Activated CD4-positive, alpha-beta T cell treated with anti-CD3 and anti-CD28 coated beads for 36 hours (primary cell): Measurements from ENCODE around the gene MS4A5. TPM values are rescaled to one million over a fixed set of nuclear protein-coding genes. Genes with fewer than 3 reads are reported as not detected.
"Not testable (repeated sequence)": the region's sequence is repeated elsewhere in the genome, so short reads cannot be mapped to it uniquely, and the experiment has no call there.

Experiments used
- ATAC-seq: fragments of 200-7000 bp; cut with Tn5 transposase; one replicate; pipeline ENCODE4 v1.10.0; 2021; ENCODE audit warnings: mild to moderate bottlenecking, moderate library complexity
- CTCF ChIA-PET: fragments of 350-600 bp; sonication (Branson Sonifier 250); formaldehyde crosslinking; loops from one replicate; lab custom pipeline; 2021; ENCODE audit warnings: antibody characterized with exemption; lab: Charles Lee
- POLR2A ChIA-PET: fragments of 350-600 bp; sonication (Branson Sonifier 250); formaldehyde crosslinking; loops from one replicate; lab custom pipeline; 2021; ENCODE audit warnings: antibody characterized with exemption, inconsistent platforms; lab: Charles Lee
- DNase-seq: peaks from one replicate; pipeline ENCODE4 v3.0.0-alpha.2; 2020
- H3K27ac Mint-ChIP-seq: one replicate; pipeline ENCODE4 v1.8.0; 2021; ENCODE audit warnings: mixed read lengths
- H3K27me3 Mint-ChIP-seq: one replicate; pipeline ENCODE4 v1.8.0; 2021; ENCODE audit warnings: mixed read lengths
- H3K36me3 Mint-ChIP-seq: one replicate; pipeline ENCODE4 v1.8.0; 2021; ENCODE audit warnings: low read depth, mixed read lengths
- H3K4me1 Mint-ChIP-seq: one replicate; pipeline ENCODE4 v1.8.0; 2021; ENCODE audit warnings: mixed read lengths
- H3K4me3 Mint-ChIP-seq: one replicate; pipeline ENCODE4 v1.8.0; 2021; ENCODE audit warnings: mild to moderate bottlenecking, moderate library complexity, mixed read lengths
- H3K9me3 Mint-ChIP-seq: one replicate; pipeline ENCODE4 v1.8.0; 2021; ENCODE audit warnings: low read depth, mixed read lengths
- intact Hi-C, 2 experiments: fragments of 100-400 bp; cut with DNase I in 1 of 2; cut with micrococcal nuclease in 1 of 2; formaldehyde crosslinking; loops; one replicate each; pipeline versions ENCODE4 v1.14.2 to v1.15.1; 2022 to 2024; cut with DNase I, micrococcal nuclease
- total RNA-seq, 2 experiments: library from RNA; stranded (reverse); gene quantifications; one replicate each; pipeline ENCODE4 v1.2.3, GENCODE V29; 2021

MS4A5 gene
- total RNA-seq, 2 experiments from 2014 or later: not detected

DNA sequence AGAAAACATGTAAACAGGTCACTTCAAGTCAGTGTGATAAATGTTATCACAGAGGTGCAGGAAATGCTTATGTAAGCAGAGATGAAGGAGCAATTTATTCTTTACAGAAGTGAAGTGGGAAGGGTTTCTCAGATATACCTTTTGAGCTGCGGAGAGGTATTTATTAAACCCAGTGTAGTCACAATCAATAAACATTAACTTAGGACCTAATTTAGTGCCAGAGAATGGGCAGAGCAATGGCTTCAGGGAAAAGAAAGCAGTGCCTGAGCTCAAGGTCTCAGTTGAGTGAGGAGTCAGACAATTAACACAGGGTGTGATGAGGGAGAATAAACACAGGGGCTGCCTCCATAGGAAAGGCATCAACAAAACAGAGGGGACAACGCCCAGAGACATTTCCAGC, 1.9 kb downstream of the MS4A5 start:
- H3K4me3 Mint-ChIP-seq: no peak overlapping the region
- DNase-seq (no peak), ATAC-seq (no peak)
- intact Hi-C loops: no loop called here
- no peaks in the 10 kb centered on the region for H3K4me1 Mint-ChIP-seq
- no peak overlapping the region for H3K27ac Mint-ChIP-seq
- ChIA-PET POLR2A (no interaction called here), CTCF (interaction anchor here (1.1 kb wide), 1 partner anchor 66 kb away, joined by 3 read pairs; no protein-coding TSS in a partner anchor)
- no peaks in the 10 kb centered on the region for H3K36me3 Mint-ChIP-seq
- peaks cover 19% of the 10 kb centered on the region for H3K27me3 Mint-ChIP-seq
- no peaks in the 10 kb centered on the region for H3K9me3 Mint-ChIP-seq

GRCh38 chr11:60433401-60433800, 4.0 kb downstream of the MS4A5 start:
- no peak overlapping the region for H3K4me3 Mint-ChIP-seq
- no peak overlapping the region for H3K27ac Mint-ChIP-seq
- POLR2A ChIA-PET: no interaction called here
- H3K4me1 Mint-ChIP-seq: no peaks in the 10 kb centered on the region
- intact Hi-C loops: no loop called here
- H3K36me3 Mint-ChIP-seq: no peaks in the 10 kb centered on the region
- CTCF ChIA-PET: no interaction called here
- peaks cover 11% of the 10 kb centered on the region for H3K27me3 Mint-ChIP-seq
- H3K9me3 Mint-ChIP-seq: no peaks in the 10 kb centered on the region
- ATAC-seq (no peak), DNase-seq (no peak)

- intact Hi-C loops: no loop called here
- Mint-ChIP-seq H3K4me3 (no peak overlapping the region), H3K27me3 (no peaks in the 10 kb centered on the region), H3K4me1 (peaks cover 12% of the 10 kb centered on the region), H3K9me3 (no peaks in the 10 kb centered on the region), H3K27ac (no peak overlapping the region), H3K36me3 (no peaks in the 10 kb centered on the region)
- no peak for DNase-seq
- ChIA-PET CTCF (no interaction called here), POLR2A (no interaction called here)
- no peak for ATAC-seq
These were observed 17.7 kb downstream of the MS4A5 start for GRCh38 chr11:60447070-60447469.

DNA sequence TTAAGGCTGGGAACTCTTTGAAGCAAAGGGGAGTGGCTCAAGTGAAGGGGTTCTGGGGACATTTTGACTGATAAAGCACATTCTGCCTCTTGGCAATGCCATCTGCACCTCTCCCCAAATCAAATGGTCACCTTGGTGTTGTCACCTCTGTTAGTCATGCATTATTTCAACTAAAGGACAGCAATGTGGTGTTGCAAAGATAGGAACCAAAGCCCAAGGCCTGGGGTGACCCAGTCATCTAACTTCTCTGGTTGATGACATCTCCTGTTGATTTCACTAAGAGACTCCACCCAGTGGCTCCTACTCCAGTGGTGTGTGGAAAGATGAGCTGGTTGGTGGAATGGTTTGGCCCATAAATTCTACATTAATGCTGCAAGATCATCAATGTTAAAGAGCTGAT, 18.5 kb downstream of the MS4A5 start:
- intact Hi-C loops: no loop called here

GRCh38 chr11:60451185-60451584, 21.8 kb downstream of the MS4A5 start:
- H3K27me3 Mint-ChIP-seq, H3K4me1 Mint-ChIP-seq, DNase-seq, intact Hi-C loops, CTCF ChIA-PET, ATAC-seq, POLR2A ChIA-PET, H3K9me3 Mint-ChIP-seq, H3K27ac Mint-ChIP-seq, H3K4me3 Mint-ChIP-seq, H3K36me3 Mint-ChIP-seq: not testable (repeated sequence)

More for the DNA sequence above, 18.5 kb downstream of the MS4A5 start:
- Mint-ChIP-seq H3K27ac (no peak overlapping the region), H3K4me1 (peaks cover 12% of the 10 kb centered on the region), H3K36me3 (no peaks in the 10 kb centered on the region), H3K4me3 (no peak overlapping the region), H3K9me3 (no peaks in the 10 kb centered on the region), H3K27me3 (no peaks in the 10 kb centered on the region)
- no peak for DNase-seq
- no peak for ATAC-seq
- ChIA-PET POLR2A (no interaction called here), CTCF (no interaction called here)

DNA sequence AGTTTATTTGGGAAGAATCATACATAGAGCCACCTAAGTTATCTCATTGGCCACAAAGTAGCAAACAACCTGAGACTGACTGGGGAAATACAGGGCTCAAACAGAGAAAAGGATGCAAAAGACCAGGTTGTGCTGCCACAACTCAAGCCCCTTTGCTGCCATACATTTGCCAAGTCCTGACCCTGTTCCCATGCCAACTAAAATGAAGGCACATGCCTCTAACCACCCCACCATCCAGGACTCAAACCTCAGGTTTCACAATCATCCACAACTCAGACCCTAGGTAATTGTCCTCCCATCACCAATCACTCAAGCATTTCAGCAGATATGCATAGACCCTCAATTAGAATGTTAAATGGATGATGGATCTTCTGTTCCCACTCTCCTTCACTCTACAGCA, 24.8 kb downstream of the MS4A5 start:
- no peak overlapping the region for H3K4me3 Mint-ChIP-seq
- H3K36me3 Mint-ChIP-seq: no peaks in the 10 kb centered on the region
- ATAC-seq (no peak), DNase-seq (no peak)
- no peak overlapping the region for H3K27ac Mint-ChIP-seq
- intact Hi-C loops: no loop called here
- POLR2A ChIA-PET: no interaction called here
- CTCF ChIA-PET: no interaction called here
- peaks cover 7% of the 10 kb centered on the region for H3K27me3 Mint-ChIP-seq
- H3K9me3 Mint-ChIP-seq: no peaks in the 10 kb centered on the region
- H3K4me1 Mint-ChIP-seq: peaks cover 8% of the 10 kb centered on the region

- intact Hi-C loops: no loop called here
- CTCF ChIA-PET: no interaction called here
- DNase-seq (no peak), ATAC-seq (no peak)
- no peak within 1 kb of the TSS for H3K4me3 Mint-ChIP-seq
- no peaks in the 10 kb centered on the region for H3K36me3 Mint-ChIP-seq
- H3K9me3 Mint-ChIP-seq: no peaks in the 10 kb centered on the region
- peaks cover 7% of the 10 kb centered on the region for H3K27me3 Mint-ChIP-seq
- H3K4me1 Mint-ChIP-seq: peaks cover 8% of the 10 kb centered on the region
- POLR2A ChIA-PET: no interaction called here
- H3K27ac Mint-ChIP-seq: no peak within 1 kb of the TSS
These were observed 26.2 kb downstream of the MS4A5 start, which contains the start of gene MS4A1 for GRCh38 chr11:60455531-60456042. Gene MS4A1 (plus strand): TSS chr11:60455847. CDS start chr11:60462375, 6,528 bp downstream.

DNA sequence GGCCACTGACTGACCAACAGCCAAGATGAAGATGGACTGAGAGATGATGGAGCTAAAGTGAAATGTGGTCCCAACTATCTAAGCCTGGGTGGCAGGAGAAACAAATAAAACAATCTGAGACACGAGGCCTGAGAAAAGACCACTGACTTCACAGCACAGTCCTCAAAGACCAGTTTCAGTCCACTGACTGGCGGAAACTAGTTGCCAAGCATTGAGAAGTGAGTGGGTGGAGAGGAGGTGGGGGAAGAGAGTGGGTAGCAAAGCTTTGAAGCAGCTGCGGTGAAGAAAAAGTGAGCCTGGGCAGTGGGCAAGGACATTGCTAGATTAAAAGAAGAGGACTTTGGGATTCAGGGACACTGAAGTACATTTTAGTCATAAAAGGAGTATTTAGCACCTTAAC, 28.2 kb downstream of the MS4A5 start:
- POLR2A ChIA-PET: no interaction called here
- Mint-ChIP-seq H3K4me3 (no peak overlapping the region), H3K9me3 (no peaks in the 10 kb centered on the region), H3K27ac (no peak overlapping the region), H3K27me3 (peaks cover 7% of the 10 kb centered on the region), H3K4me1 (peaks cover 8% of the 10 kb centered on the region), H3K36me3 (no peaks in the 10 kb centered on the region)
- ATAC-seq (no peak), DNase-seq (no peak)
- intact Hi-C loops: no loop called here
- CTCF ChIA-PET: no interaction called here

DNA sequence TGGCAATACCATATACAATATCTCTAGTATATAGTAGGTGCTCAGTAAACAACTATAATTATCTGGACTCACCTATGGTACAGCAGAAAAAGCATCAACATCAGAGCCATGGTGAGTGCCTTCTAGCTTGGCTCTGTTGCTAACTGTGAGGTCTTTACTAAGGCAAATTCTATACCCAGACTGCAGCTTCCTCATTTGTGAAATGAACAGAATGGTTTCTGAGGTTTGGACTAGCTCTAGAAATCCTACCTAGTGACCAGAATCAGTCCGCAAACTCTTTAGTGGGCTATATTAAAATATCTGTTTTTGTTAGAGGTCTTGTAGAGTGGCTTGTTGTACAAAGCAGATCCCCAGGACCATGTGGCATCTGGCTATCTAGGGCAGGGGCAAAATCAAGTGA, 30.0 kb downstream of the MS4A5 start:
- DNase-seq (no peak), ATAC-seq (no peak)
- ChIA-PET CTCF (no interaction called here), POLR2A (no interaction called here)
- intact Hi-C loops: no loop called here
- no peaks in the 10 kb centered on the region for H3K36me3 Mint-ChIP-seq
- no peaks in the 10 kb centered on the region for H3K9me3 Mint-ChIP-seq
- H3K27me3 Mint-ChIP-seq: peaks cover 7% of the 10 kb centered on the region
- H3K4me1 Mint-ChIP-seq: peaks cover 11% of the 10 kb centered on the region
- no peak overlapping the region for H3K4me3 Mint-ChIP-seq
- H3K27ac Mint-ChIP-seq: no peak overlapping the region

GRCh38 chr11:60468829-60469228, 39.5 kb downstream of the MS4A5 start:
- DNase-seq: no peak
- H3K27ac Mint-ChIP-seq: no peak overlapping the region
- peaks cover 16% of the 10 kb centered on the region for H3K27me3 Mint-ChIP-seq
- ATAC-seq: no peak
- no peaks in the 10 kb centered on the region for H3K9me3 Mint-ChIP-seq
- intact Hi-C loops: no loop called here
- POLR2A ChIA-PET: no interaction called here
- H3K4me1 Mint-ChIP-seq: no peaks in the 10 kb centered on the region
- CTCF ChIA-PET: no interaction called here
- no peak overlapping the region for H3K4me3 Mint-ChIP-seq
- H3K36me3 Mint-ChIP-seq: no peaks in the 10 kb centered on the region

DNA sequence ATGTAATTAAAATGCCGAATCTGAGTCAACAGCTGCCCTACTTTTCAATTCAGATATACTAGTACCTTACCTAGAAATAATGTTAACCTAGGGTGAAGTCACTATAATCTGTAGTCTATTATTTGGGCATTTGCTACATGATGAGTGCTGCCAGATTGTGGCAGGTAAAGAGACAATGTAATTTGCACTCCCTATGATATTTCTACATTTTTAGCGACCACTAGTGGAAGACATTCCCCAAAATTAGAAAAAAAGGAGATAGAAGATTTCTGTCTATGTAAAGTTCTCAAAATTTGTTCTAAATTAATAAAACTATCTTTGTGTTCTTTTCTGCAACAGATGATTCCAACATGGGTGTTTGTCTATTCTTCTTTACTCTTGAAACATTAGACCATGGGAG, 40.4 kb downstream of the MS4A5 start:
- peaks cover 3% of the 10 kb centered on the region for H3K9me3 Mint-ChIP-seq
- ATAC-seq (no peak), DNase-seq (no peak)
- H3K36me3 Mint-ChIP-seq: no peaks in the 10 kb centered on the region
- no peak overlapping the region for H3K27ac Mint-ChIP-seq
- H3K27me3 Mint-ChIP-seq: peaks cover 14% of the 10 kb centered on the region
- intact Hi-C loops: no loop called here
- H3K4me3 Mint-ChIP-seq: no peak overlapping the region
- ChIA-PET CTCF (no interaction called here), POLR2A (no interaction called here)
- H3K4me1 Mint-ChIP-seq: no peaks in the 10 kb centered on the region

- POLR2A ChIA-PET: no interaction called here
- Mint-ChIP-seq H3K4me3 (no peak overlapping the region), H3K27ac (no peak overlapping the region), H3K4me1 (no peaks in the 10 kb centered on the region), H3K27me3 (peaks cover 13% of the 10 kb centered on the region), H3K36me3 (no peaks in the 10 kb centered on the region), H3K9me3 (peaks cover 3% of the 10 kb centered on the region)
- DNase-seq (no peak), ATAC-seq (no peak)
- intact Hi-C loops: no loop called here
- CTCF ChIA-PET: interaction anchor here (0.9 to 1.2 kb wide), 2 partner anchors 11 to 114 kb away, joined by 3 to 4 read pairs; no protein-coding TSS in a partner anchor
These were observed 47.7 kb downstream of the MS4A5 start for GRCh38 chr11:60477035-60477445.
